ENCODE data around the gene AARS2.
A peak's percentile ranks its signal among the peaks of the same experiment; 100 is the strongest.

AARS2 gene

DNA sequence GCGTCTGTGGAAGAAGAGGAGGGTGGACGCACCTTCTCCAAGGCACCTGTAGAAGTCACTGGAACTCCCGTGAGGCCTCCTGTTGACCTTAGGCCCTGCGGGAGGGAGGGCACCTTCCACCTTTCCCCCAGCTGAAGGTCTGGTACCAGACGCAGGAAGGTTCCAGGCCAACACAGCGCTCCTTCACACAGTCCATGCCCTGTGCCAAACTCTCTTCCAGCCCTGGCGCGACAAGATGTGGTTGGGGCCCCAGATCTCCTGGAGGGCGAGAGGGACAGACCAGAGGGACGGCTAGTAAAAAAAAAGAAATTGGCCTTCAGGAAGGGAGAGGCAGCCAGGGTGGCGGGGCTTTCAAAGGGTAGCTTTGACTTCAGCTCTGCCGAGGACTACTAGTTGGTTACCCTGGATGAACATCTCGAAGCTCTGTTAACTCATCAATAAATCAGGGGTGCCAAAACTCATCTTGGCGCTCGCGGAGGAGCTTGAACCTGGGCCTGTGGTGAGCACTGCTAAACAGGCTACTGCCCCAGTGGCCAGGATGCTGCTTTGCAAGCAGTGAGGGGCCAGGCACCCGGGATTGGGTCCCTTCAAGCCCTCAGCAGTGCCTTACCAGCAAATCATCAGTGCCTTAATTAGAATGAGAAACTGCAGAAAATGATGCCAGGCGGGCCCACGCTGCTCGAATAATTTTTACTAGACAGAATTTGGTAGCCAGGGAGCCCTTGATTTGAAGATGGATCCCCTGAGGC lies 14.9 kb downstream of the AARS2 start:
- no peak for DNase-seq (ENCODE audit: low spot score)
- TF ChIP-seq, protein P1, sequence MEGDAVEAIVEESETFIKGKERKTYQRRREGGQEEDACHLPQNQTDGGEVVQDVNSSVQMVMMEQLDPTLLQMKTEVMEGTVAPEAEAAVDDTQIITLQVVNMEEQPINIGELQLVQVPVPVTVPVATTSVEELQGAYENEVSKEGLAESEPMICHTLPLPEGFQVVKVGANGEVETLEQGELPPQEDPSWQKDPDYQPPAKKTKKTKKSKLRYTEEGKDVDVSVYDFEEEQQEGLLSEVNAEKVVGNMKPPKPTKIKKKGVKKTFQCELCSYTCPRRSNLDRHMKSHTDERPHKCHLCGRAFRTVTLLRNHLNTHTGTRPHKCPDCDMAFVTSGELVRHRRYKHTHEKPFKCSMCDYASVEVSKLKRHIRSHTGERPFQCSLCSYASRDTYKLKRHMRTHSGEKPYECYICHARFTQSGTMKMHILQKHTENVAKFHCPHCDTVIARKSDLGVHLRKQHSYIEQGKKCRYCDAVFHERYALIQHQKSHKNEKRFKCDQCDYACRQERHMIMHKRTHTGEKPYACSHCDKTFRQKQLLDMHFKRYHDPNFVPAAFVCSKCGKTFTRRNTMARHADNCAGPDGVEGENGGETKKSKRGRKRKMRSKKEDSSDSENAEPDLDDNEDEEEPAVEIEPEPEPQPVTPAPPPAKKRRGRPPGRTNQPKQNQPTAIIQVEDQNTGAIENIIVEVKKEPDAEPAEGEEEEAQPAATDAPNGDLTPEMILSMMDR (IDR thresholded peaks at IDR 0.05; ENCODE audit: extremely low read depth, insufficient read depth, missing control alignments), result no peak
- in situ Hi-C loops (cut with MboI; ENCODE audit: low pct_unique_long_range_greater_than_20kb, low sequenced_read_pairs, unreplicated experiment), result no loop called here

- TF ChIP-seq, protein P1 (IDR thresholded peaks at IDR 0.05; ENCODE audit: extremely low read depth, insufficient read depth, missing control alignments), result no peak
- in situ Hi-C loops (cut with MboI; ENCODE audit: low pct_unique_long_range_greater_than_20kb, low sequenced_read_pairs, unreplicated experiment), result no loop called here
- DNase-seq (ENCODE audit: low spot score), result peak; percentile 67
Measured at GRCh38 chr6:44297063-44298038, 15.8 kb downstream of the AARS2 start.

DNA sequence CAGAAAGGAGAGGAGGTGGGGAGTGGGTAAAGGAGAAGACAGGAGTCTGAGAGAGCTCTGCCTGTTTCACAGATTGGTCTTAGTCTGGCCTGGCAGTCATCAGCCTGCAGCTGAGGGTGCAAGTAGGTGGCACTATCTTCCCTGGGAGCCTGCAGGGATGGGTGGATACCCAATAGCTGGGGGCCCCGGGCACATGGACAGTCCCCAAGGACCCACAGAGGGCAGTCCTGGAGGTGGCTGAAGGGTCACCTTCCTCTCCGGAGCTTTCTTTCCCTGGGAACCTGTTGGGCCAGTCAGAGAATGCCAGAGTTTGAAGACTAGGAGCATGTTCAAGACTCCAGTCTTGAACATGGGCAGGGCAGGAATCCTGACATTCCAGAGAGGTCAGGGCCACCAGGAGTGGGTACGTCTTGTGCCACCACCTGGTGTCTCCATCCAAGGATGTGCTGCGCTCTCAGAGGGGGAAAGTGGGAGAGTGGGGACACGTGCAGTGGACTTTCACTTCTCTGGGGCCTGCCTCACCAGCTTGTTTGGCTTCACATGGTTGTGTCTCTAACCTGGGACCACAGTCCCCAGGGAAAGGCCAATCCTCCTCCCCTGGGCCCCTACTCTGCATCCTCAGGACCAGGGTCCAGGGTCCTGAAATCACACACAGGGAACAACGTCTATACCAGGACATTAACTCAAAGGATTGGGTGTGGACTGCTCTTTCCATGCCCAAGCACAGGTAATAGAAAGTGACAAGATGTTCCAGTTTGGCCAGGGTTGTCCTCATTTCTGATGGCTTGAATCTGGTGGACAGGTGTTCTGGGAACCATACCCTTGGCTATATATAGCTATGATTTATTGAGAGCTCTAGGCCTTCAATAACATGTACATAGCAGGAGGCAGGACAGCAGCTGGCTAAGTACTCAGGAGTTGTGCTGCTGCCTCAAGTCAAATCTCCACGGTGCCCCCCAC lies 18.0 kb downstream of the AARS2 start:
- DNase-seq (ENCODE audit: low spot score), result no peak
- TF ChIP-seq, protein P1 (IDR thresholded peaks at IDR 0.05; ENCODE audit: extremely low read depth, insufficient read depth, missing control alignments), result no peak
- in situ Hi-C loops (cut with MboI; ENCODE audit: low pct_unique_long_range_greater_than_20kb, low sequenced_read_pairs, unreplicated experiment), result no loop called here

DNA sequence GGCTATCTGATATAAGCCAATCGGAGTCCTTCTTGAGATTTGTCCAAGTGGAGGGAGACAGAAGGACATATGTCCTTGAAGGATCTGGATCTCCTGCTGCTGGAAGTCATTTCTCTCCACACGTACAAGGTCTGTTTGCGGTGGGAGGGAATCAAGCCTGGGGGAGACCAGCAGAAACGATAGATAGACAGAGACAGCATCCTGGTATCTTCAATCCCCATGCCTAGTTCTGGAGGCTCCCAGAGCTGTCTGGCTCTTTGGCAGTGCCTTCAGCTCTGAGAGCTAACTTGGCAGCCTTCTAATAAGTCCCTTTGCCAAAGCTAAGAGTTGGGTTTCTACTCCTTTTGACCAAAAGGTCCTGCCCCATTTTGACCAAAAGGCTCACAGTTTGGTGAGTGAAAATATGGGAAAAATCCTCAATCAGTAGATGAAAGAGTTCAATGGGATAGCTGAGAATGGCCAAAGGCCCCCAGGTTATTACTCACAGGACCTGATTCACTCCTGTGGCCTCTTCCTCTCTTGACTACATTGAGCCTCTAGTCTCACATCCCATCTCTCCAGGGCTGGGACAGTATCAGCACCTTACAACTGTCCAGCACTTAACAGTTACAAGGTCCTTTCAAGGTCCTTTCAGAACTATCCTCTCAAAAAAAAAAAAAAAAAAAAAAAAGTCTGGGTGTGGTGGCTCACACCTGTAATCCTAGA lies 20.3 kb downstream of the AARS2 start:
- in situ Hi-C loops (cut with MboI; ENCODE audit: low pct_unique_long_range_greater_than_20kb, low sequenced_read_pairs, unreplicated experiment), result no loop called here
- TF ChIP-seq, protein P1 (IDR thresholded peaks at IDR 0.05; ENCODE audit: extremely low read depth, insufficient read depth, missing control alignments), result no peak
- no peak for DNase-seq (ENCODE audit: low spot score)

GRCh38 chr6:44291841-44292240 lies 21.3 kb downstream of the AARS2 start:
- DNase-seq (ENCODE audit: low spot score), result no peak
- in situ Hi-C loops (cut with MboI; ENCODE audit: low pct_unique_long_range_greater_than_20kb, low sequenced_read_pairs, unreplicated experiment), result no loop called here
- TF ChIP-seq, protein P1 (IDR thresholded peaks at IDR 0.05; ENCODE audit: extremely low read depth, insufficient read depth, missing control alignments), result no peak

Data from GM13977 (cell line).